Bronchial epithelial cell (primary cell): Measurements from ENCODE around the gene S100B. TPM values are rescaled to one million over a fixed set of nuclear protein-coding genes. Genes with fewer than 3 reads are reported as not detected.

Experiments used
- DNase-seq: peaks from one replicate; pipeline ENCODE4 v3.0.0-alpha.2; 2010; ENCODE audit warnings: low read depth
- FAIRE-seq: peaks from 2 replicates; lab custom pipeline; 2011; peaks lifted over from hg19 to GRCh38; lab: Jason Lieb, UNC
- H3K27me3 ChIP-seq: 2 replicates; pipeline ENCODE4 v1.5.1; 2011; ENCODE audit warnings: low read length; ENCODE audit not compliant: control insufficient read depth, insufficient read depth
- H3K36me3 ChIP-seq: 2 replicates; pipeline ENCODE4 v1.5.1; 2011; ENCODE audit warnings: low read length; ENCODE audit not compliant: control insufficient read depth, insufficient read depth
- H3K4me3 ChIP-seq: 2 replicates; pipeline ENCODE4 v1.5.1; 2011; ENCODE audit warnings: mild to moderate bottlenecking, low read depth, low read length, control low read depth
- CTCF ChIP-seq: IDR thresholded peaks from 2 replicates; pipeline ENCODE4 v1.5.1; 2011; ENCODE audit warnings: mild to moderate bottlenecking, moderate library complexity, low read length, control low read depth, inconsistent platforms; ENCODE audit not compliant: insufficient read depth, severe bottlenecking
- total RNA-seq: library from RNA; depleted of rRNA; stranded (reverse); fragments of >200 nt; gene quantifications from 2 replicates; pipeline ENCODE4 v1.2.1, GENCODE V29; 2014

Gene S100B
- total RNA-seq, 1 donor from 2014 or later, result not detected

DNA sequence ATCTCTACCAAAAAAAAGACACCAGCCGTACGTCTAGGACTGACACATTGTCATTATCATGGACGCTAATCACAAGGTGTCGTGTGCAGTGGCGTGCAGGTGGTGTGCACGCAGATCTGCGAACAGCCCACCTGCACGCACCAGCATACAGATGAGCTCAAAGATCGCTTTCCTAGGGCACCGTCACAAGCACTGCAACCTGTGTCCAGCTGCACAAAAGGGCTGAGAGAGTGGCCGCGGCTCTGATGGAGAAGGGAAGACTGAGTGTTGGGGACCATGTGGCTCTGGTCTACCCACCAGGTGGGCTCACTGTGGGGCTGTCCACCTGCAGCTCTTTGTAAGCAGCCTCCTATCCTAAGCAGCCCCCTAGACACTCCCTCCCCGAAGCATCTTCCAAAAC, 50.9 kb downstream of the S100B start:
- Histone ChIP-seq H3K27me3 (no peaks in the 10 kb centered on the region), H3K36me3 (peaks cover 38% of the 10 kb centered on the region), H3K4me3 (no peak overlapping the region)
- FAIRE-seq (no peak), DNase-seq (no peak)
- no peak for TF ChIP-seq CTCF

- no peak for TF ChIP-seq CTCF
These were observed 52.0 kb downstream of the S100B start for GRCh38 chr21:46552865-46553379.

GRCh38 chr21:46552274-46552673, 52.6 kb downstream of the S100B start:
- FAIRE-seq, result no peak
- DNase-seq, result no peak
- TF ChIP-seq CTCF, result no peak
- H3K27me3 ChIP-seq, result no peaks in the 10 kb centered on the region
- H3K36me3 ChIP-seq, result peaks cover 36% of the 10 kb centered on the region
- no peak overlapping the region for H3K4me3 ChIP-seq

More at GRCh38 chr21:46552865-46553379, 52.0 kb downstream of the S100B start:
- FAIRE-seq, result no peak
- no peaks in the 10 kb centered on the region for H3K27me3 ChIP-seq
- DNase-seq, result no peak
- H3K36me3 ChIP-seq, result peaks cover 38% of the 10 kb centered on the region
- H3K4me3 ChIP-seq, result no peak overlapping the region

GRCh38 chr21:46551636-46552241, 53.1 kb downstream of the S100B start:
- Histone ChIP-seq H3K36me3 (peaks cover 35% of the 10 kb centered on the region), H3K27me3 (no peaks in the 10 kb centered on the region), H3K4me3 (no peak overlapping the region)
- TF ChIP-seq CTCF, result no peak
- DNase-seq (no peak), FAIRE-seq (no peak)

GRCh38 chr21:46550116-46550941, 54.6 kb downstream of the S100B start:
- FAIRE-seq (no peak), DNase-seq (no peak)
- Histone ChIP-seq H3K27me3 (no peaks in the 10 kb centered on the region), H3K4me3 (no peak overlapping the region), H3K36me3 (peaks cover 36% of the 10 kb centered on the region)
- TF ChIP-seq CTCF, result no peak
